ENCODE results near the gene NKX2-8. TPM values are rescaled to one million over a fixed set of nuclear protein-coding genes. Genes with fewer than 3 reads are reported as not detected.
A peak's percentile ranks its signal among the peaks of the same experiment; 100 is the strongest.

Gene NKX2-8
- total RNA-seq, 4 donors from 2014 or later: not detected

DNA sequence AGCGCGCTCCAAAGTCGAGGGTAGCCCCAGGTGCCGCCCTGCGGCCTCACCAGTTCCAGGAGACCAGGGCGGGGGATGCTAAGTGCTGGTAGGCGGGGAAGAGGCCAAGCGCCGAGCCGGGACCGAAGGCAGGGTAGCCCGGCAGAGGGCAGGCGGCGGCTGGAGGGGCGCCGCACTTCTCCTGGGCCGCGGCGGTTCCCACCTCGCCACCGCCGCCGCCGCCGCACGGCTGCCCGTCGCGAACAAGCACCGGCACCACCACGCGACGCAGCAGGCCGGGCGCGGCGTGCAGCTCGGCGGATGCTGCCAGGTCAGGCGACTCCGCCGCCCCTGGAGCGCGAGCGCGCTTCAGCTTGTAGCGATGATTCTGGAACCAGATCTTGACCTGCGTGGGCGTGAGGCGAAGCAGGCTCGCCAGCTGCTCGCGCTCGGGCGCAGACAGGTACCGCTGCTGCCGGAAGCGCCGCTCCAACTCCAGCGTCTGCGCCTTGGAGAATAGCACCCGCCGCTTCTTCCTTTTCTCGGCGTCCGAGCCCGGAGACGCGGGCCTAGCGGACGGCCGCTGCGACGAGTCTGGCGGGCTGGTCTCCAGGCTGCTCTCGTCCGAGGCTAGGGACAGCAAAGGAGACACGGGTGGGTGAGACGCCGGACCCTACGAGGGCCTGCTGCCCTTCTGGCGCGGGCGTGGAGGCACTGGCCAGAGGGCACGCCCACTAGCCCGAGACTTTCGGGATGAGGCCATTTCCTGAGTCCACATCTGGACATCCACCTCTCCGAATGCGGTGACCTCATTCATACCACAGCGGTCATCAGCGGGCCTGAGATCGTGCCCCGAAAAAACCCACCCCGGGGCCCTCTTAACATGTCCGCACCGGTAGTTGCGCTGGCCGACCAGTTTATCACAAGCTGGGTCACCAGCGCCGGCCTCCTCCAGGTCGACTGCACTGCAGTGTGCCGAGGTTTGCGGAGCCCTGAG lies 1.3 kb downstream of the NKX2-8 start:
- H3K27ac ChIP-seq: no peak overlapping the region
- H3K36me3 ChIP-seq: no peaks in the 10 kb centered on the region
- H3K4me3 ChIP-seq: peak overlapping the region; percentile 12 to 49 (median 24)
- WGBS, 2 donors: 0 to 2% methylated on average over 12 to 52 of the region's 103 CpGs
- H3K27me3 ChIP-seq: peaks cover 0 to 84% of the 10 kb centered on the region in 2 donors
- no peak for DNase-seq (ENCODE audit: low spot score in 2 of 2)
- H3K4me1 ChIP-seq: peaks cover 0 to 45% (median 13%) of the 10 kb centered on the region in 4 donors
- H3K9me3 ChIP-seq: no peaks in the 10 kb centered on the region
- TF ChIP-seq POLR2A (IDR thresholded peaks at IDR 0.05) (no peak), EP300 (IDR thresholded peaks at IDR 0.05) (no peak)
- TF ChIP-seq, protein P1, sequence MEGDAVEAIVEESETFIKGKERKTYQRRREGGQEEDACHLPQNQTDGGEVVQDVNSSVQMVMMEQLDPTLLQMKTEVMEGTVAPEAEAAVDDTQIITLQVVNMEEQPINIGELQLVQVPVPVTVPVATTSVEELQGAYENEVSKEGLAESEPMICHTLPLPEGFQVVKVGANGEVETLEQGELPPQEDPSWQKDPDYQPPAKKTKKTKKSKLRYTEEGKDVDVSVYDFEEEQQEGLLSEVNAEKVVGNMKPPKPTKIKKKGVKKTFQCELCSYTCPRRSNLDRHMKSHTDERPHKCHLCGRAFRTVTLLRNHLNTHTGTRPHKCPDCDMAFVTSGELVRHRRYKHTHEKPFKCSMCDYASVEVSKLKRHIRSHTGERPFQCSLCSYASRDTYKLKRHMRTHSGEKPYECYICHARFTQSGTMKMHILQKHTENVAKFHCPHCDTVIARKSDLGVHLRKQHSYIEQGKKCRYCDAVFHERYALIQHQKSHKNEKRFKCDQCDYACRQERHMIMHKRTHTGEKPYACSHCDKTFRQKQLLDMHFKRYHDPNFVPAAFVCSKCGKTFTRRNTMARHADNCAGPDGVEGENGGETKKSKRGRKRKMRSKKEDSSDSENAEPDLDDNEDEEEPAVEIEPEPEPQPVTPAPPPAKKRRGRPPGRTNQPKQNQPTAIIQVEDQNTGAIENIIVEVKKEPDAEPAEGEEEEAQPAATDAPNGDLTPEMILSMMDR (IDR thresholded peaks at IDR 0.05): no peak

DNA sequence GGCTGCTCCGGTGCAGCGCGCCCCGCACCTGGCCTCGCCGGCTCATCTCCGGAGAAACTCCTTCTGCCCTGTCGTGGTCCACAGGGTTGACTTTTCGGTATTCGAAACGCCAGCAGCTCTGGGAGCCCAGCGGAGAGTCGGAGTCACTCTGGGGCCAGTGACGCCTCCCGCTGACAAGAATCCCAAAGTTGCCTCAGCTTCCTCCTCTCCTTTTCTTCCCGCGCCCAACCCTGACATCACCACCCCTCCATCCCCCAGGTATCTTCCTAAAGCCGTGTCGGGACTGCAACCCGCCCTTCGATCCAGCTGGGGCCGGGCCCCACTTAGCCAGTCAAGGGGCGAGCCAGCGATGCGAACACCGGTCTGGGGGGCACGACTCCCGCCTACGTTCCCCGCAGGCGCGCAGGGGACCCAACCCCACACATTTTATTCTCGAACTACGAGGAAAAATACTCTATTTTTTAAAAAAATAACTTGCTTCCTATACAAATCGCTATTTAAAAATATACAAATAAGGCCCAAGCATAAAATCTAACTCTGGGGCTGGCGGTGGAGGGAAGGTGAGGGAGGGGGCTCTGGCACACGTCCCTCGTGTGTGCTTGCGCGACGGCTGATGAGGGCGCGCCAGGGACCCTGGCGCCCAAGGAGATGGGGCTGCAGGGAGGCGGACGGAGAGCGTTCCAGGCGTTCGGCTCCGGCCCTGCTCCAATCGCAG lies 2.1 kb downstream of the NKX2-8 start:
- H3K27me3 ChIP-seq: peaks cover 0 to 84% of the 10 kb centered on the region in 2 donors
- no peaks in the 10 kb centered on the region for H3K36me3 ChIP-seq
- peak overlapping the region in 1 of 4 donors; percentile 49 for H3K4me3 ChIP-seq
- no peaks in the 10 kb centered on the region for H3K9me3 ChIP-seq
- no peak for DNase-seq (ENCODE audit: low spot score in 2 of 2)
- TF ChIP-seq EP300 (IDR thresholded peaks at IDR 0.05) (no peak), POLR2A (IDR thresholded peaks at IDR 0.05) (no peak)
- TF ChIP-seq, protein P1 (IDR thresholded peaks at IDR 0.05): no peak
- H3K27ac ChIP-seq: no peak overlapping the region
- H3K4me1 ChIP-seq: peaks cover 0 to 45% (median 13%) of the 10 kb centered on the region in 4 donors
- 2 to 3% methylated on average over 39 to 50 of the region's 51 CpGs for WGBS, 2 donors

DNA sequence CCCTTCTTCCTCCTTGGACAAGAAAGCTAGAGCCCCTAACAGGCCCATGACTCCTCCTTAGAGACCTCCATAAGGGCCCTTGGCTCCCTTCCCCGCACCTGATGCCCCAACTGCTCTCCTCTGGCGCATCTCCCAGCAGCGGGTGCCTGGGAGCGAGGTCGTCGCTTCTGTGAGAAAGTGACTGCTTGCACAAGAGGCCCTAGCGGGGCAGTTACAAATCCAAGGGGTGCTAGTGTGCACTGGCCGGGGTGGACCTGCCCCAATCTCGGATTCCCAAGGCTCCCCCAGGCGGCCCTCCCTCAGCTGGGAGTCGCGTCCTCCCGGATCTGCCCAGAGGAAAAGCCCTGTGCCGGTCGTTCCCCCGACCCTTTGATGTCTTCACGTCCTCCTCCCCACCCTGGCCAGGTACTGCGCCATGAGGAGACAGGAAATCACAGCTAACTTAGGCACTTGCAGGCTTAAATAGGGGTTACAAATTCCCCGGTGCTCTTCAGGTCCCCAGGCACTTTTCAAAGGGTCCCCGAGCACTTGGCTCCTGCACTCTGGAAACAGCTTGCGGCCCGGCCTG lies 2.8 kb downstream of the NKX2-8 start:
- peaks cover 0 to 84% of the 10 kb centered on the region in 2 donors for H3K27me3 ChIP-seq
- TF ChIP-seq EP300 (IDR thresholded peaks at IDR 0.05) (no peak), POLR2A (IDR thresholded peaks at IDR 0.05) (no peak)
- TF ChIP-seq, protein P1 (IDR thresholded peaks at IDR 0.05): no peak

DNA sequence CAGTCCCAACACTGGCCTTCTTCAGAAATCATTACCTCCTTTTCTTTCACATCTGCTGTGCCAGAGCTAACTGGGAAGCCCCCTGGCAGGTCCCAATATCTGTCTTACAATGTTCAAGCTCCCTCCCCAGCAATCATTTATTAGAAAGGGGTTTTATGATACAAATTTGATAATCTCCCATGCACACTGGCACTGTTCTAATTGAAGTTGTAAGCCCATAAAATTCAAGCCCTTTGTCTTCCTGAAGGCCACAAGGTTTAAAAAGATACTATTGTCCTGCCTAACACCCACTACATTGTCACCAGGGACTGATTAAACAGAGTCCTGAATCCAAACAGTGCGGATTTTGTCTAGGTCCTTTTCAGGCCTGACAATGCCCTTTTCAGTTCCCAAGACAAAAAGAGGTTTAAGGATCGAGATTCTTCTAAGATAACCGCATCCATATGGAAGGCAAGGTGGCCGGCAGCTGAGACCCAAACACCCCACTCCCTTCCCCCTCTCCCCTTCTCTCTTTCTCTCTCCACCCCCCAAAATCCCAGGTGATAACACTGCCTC lies 3.3 kb downstream of the NKX2-8 start:
- no peaks in the 10 kb centered on the region for H3K9me3 ChIP-seq
- H3K4me3 ChIP-seq: no peak overlapping the region
- 38 to 42% methylated on average over 4 of the region's 4 CpGs for WGBS, 2 donors
- peaks cover 0 to 42% (median 13%) of the 10 kb centered on the region in 4 donors for H3K4me1 ChIP-seq
- no peaks in the 10 kb centered on the region for H3K36me3 ChIP-seq
- H3K27ac ChIP-seq: no peak overlapping the region
- peaks cover 0 to 83% of the 10 kb centered on the region in 2 donors for H3K27me3 ChIP-seq
- TF ChIP-seq EP300 (IDR thresholded peaks at IDR 0.05) (no peak), POLR2A (IDR thresholded peaks at IDR 0.05) (no peak)
- TF ChIP-seq, protein P1 (IDR thresholded peaks at IDR 0.05): no peak
- DNase-seq (ENCODE audit: low spot score in 2 of 2): no peak

More for the DNA sequence above, 2.8 kb downstream of the NKX2-8 start:
- no peak for DNase-seq (ENCODE audit: low spot score in 2 of 2)
- no peak overlapping the region for H3K27ac ChIP-seq
- WGBS, 2 donors: 8% methylated on average over 10 to 21 of the region's 22 CpGs
- H3K9me3 ChIP-seq: no peaks in the 10 kb centered on the region
- H3K4me3 ChIP-seq: no peak overlapping the region
- no peaks in the 10 kb centered on the region for H3K36me3 ChIP-seq
- peaks cover 0 to 45% (median 13%) of the 10 kb centered on the region in 4 donors for H3K4me1 ChIP-seq
